Measurements from ENCODE around the gene FRAS1.

DNA sequence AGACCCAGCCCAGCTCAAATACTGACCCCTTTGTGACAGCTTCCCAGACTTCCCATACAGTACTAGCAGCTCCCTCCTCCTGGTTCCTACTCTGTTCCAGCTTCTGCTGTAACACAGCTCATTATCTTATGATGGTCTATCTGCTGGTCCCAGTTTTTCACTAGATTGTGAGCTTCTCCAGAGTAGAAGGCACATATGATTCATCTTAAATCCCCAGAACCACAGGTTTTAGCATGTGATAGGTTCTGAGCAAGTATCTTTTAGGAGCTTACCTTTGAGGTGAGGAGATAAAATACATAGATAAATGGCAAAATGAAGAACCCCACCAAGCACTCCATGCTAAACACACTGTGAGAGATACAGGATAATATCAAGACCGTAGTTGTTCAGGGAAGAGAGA, 466.9 kb downstream of the FRAS1 start:
- TF ChIP-seq, protein P1, sequence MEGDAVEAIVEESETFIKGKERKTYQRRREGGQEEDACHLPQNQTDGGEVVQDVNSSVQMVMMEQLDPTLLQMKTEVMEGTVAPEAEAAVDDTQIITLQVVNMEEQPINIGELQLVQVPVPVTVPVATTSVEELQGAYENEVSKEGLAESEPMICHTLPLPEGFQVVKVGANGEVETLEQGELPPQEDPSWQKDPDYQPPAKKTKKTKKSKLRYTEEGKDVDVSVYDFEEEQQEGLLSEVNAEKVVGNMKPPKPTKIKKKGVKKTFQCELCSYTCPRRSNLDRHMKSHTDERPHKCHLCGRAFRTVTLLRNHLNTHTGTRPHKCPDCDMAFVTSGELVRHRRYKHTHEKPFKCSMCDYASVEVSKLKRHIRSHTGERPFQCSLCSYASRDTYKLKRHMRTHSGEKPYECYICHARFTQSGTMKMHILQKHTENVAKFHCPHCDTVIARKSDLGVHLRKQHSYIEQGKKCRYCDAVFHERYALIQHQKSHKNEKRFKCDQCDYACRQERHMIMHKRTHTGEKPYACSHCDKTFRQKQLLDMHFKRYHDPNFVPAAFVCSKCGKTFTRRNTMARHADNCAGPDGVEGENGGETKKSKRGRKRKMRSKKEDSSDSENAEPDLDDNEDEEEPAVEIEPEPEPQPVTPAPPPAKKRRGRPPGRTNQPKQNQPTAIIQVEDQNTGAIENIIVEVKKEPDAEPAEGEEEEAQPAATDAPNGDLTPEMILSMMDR (IDR thresholded peaks at IDR 0.05): no peak
- TF ChIP-seq POLR2A (IDR thresholded peaks at IDR 0.05) (no peak), POLR2AphosphoS5 (IDR thresholded peaks at IDR 0.05) (no peak)

All from breast epithelium (tissue), 3 donors.